ENCODE data around the gene USP3.

USP3 gene

DNA sequence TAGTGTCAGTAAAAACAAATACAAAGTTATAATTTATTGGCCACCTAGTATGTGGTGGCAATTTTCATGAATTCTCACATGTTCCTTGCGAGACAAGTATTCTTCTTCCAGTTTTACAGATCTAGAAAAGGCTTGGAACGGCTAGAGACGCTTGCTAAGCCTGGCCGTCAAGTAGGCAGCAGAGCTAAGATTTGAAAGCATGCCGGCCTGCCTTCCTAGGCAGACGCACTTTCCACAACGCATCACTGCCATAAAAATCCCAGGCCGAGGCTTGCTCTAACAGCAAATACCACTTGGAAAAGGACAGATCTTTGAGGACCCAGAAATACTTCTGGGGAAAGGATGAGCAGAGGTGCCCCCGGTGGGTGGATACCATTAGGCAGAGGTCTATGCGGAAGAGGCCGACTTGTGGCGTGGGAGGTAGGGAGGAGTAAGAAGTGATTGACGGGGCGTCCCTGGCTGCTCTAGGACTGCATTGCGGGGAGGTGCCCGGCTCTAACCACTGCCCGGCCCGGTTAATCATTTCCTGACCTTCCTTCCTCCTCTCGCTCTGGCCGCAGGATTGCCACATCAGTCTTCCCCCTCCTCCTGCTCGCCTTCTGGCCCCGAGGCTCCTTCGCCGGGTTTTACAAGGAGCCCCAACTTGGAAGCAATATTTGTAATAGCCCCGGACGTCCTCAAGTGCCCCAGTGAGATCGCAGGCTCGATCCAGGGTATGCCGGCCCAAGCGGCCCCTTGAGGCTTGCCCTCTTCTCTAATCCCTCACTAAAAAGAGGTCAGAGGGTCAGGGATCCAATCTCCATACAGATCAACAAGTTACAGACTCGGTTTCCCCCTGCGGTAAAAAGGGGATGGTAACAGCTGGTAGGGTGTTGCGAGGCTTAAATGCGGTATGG, 1.3 kb upstream of the USP3 start:
- H3K4me1 ChIP-seq (ENCODE audit: control insufficient read depth, insufficient read depth, low read length, poor library complexity, severe bottlenecking): peaks cover 74% of the 10 kb centered on the region
- peak overlapping the region; percentile 50 for H3K4me3 ChIP-seq (ENCODE audit: insufficient read depth, low read depth, low read length, poor library complexity, severe bottlenecking)

DNA sequence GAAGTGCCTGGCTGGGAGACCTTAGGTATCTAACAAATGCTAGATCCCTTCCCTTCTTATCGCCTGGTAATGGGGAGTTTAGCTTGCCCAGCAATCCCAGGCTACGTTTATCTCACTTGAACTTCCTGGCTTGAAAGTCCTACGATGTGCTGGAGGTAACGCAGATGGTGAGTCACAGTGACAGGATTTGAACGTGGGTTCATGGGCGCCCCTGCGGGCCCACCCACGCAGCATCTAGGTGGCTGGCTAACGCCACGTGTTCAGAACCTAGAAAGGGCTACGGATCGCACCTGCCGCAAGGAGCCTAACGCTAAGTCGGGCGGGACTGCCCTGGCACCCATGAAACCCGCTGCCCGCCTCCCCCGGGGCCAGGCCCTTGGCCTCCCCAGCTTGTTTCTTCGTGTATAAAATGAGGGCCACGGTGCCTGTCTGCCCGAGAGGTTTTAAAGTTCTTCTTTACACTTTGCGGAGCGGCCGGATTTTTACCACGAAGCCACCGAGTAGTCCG, 600 bp upstream of the USP3 start:
- Histone ChIP-seq H3K27ac (ENCODE audit: insufficient read depth, low read length, poor library complexity, severe bottlenecking) (peak overlapping the region; percentile 100), H3K36me3 (ENCODE audit: control insufficient read depth, insufficient read depth, low read length) (no peaks in the 10 kb centered on the region), H3K4me3 (ENCODE audit: insufficient read depth, low read depth, low read length, poor library complexity, severe bottlenecking) (peak overlapping the region; percentile 50), H3K4me1 (ENCODE audit: control insufficient read depth, insufficient read depth, low read length, poor library complexity, severe bottlenecking) (peaks cover 74% of the 10 kb centered on the region), H3K27me3 (replicated peaks; ENCODE audit: control insufficient read depth, insufficient read depth, low read length, poor library complexity, severe bottlenecking) (no peaks in the 10 kb centered on the region), H3K9me3 (ENCODE audit: control insufficient read depth, low read length) (no peaks in the 10 kb centered on the region)
- DNase-seq: peak; percentile 77 to 86 (median 80)

More for the DNA sequence above, 1.3 kb upstream of the USP3 start:
- peak overlapping the region; percentile 100 for H3K27ac ChIP-seq (ENCODE audit: insufficient read depth, low read length, poor library complexity, severe bottlenecking)
- peak; percentile 56 to 72 (median 66) for DNase-seq
- H3K36me3 ChIP-seq (ENCODE audit: control insufficient read depth, insufficient read depth, low read length): no peaks in the 10 kb centered on the region
- H3K27me3 ChIP-seq (replicated peaks; ENCODE audit: control insufficient read depth, insufficient read depth, low read length, poor library complexity, severe bottlenecking): no peaks in the 10 kb centered on the region
- H3K9me3 ChIP-seq (ENCODE audit: control insufficient read depth, low read length): no peaks in the 10 kb centered on the region

DNA sequence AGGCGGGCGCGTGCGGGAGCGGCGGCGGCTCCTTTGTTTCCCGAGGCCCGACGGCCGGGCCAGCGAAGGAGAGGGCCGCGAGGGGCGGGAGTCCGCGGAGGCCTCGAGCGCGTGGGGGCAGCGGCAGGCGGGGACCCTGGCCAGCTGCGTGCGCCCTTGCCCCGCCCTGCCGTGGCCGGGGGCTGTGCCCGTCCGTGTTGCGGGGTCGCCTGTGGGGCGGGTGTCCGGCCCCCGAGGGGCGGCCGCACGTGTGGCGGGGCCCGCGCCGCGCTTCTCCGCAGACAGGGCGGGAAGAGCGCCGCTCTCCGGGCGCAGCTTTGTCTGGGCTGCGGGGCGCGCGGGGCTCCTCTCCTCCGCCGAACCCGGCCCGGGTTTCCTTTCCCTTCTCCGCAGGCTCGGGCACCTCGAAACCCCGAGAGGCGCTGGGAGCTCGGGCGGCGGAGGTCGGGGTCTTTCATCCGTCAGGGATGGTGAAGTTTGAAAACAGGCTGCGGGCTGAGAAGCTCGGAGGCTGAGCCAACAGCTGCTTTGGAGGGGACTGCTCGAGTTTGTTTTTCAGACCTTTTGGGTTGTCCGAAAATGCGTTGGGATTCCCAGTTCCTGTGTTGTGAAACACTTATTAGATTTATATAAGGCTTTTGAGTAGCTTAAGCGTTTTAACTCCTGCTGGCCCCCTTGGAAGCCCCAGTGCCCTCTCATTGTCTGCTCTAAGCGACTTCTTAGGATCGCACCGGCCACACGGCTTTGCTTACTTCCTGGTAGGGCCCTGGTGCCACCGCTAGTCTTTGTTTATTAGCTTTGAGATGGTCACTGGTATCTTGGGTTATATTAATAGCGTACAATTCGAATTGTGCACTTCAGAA, 817 bp downstream of the USP3 start:
- DNase-seq: peak in 2 of 3 donors; percentile 9 to 19
- no peaks in the 10 kb centered on the region for H3K9me3 ChIP-seq (ENCODE audit: control insufficient read depth, low read length)
- no peaks in the 10 kb centered on the region for H3K36me3 ChIP-seq (ENCODE audit: control insufficient read depth, insufficient read depth, low read length)
- no peaks in the 10 kb centered on the region for H3K27me3 ChIP-seq (replicated peaks; ENCODE audit: control insufficient read depth, insufficient read depth, low read length, poor library complexity, severe bottlenecking)
- H3K4me1 ChIP-seq (ENCODE audit: control insufficient read depth, insufficient read depth, low read length, poor library complexity, severe bottlenecking): peaks cover 74% of the 10 kb centered on the region
- peak overlapping the region; percentile 82 for H3K4me3 ChIP-seq (ENCODE audit: insufficient read depth, low read depth, low read length, poor library complexity, severe bottlenecking)
- peak overlapping the region; percentile 100 for H3K27ac ChIP-seq (ENCODE audit: insufficient read depth, low read length, poor library complexity, severe bottlenecking)

DNA sequence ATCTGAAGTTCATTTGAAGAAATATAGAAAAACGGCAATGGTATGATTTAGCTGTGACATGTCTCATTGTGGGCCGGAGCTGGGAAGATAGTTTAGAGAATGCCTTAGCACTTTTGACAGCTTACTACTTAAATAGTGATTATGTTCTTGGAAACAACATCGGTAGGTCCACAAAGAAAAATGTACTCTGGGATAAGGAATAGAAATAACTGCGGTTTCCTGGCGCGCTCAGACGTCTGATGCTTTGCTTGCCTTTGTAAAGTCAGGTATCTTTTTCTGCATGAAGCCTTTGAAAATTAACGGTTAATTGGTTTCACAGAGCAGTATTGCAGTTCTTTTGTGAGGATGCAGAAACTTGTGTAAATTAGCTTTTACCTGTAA, 1.4 kb downstream of the USP3 start:
- DNase-seq: no peak
- H3K4me1 ChIP-seq (ENCODE audit: control insufficient read depth, insufficient read depth, low read length, poor library complexity, severe bottlenecking): peaks cover 74% of the 10 kb centered on the region
- H3K27ac ChIP-seq (ENCODE audit: insufficient read depth, low read length, poor library complexity, severe bottlenecking): peak overlapping the region; percentile 100
- H3K27me3 ChIP-seq (replicated peaks; ENCODE audit: control insufficient read depth, insufficient read depth, low read length, poor library complexity, severe bottlenecking): no peaks in the 10 kb centered on the region
- H3K4me3 ChIP-seq (ENCODE audit: insufficient read depth, low read depth, low read length, poor library complexity, severe bottlenecking): peak overlapping the region; percentile 82
- H3K36me3 ChIP-seq (ENCODE audit: control insufficient read depth, insufficient read depth, low read length): no peaks in the 10 kb centered on the region
- no peaks in the 10 kb centered on the region for H3K9me3 ChIP-seq (ENCODE audit: control insufficient read depth, low read length)

DNA sequence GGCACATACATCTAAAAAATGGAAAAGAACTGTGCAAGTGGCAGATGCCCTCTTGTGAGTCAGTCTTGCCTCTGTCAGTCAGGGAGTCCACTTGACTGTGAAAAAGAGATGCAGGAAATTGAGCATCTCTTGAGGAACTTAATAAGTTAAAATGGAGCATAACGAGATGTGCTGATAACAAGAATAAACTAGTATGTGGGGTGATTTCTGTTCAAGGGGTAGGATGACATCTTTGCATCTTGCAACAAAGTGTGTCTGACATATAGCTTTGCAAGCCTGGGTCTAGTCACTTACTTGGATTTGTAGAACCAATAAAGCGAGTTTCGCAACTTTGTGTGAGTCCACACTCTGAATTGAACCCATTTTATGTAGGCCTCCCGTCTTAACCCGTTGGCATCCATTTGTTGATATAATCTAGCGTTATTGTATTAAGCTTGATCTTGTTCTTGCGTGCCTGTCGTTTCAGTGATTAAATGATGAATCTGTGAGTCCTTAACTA, 2.2 kb downstream of the USP3 start:
- H3K27ac ChIP-seq (ENCODE audit: insufficient read depth, low read length, poor library complexity, severe bottlenecking): peak overlapping the region; percentile 100
- peak overlapping the region; percentile 82 for H3K4me3 ChIP-seq (ENCODE audit: insufficient read depth, low read depth, low read length, poor library complexity, severe bottlenecking)
- no peak for DNase-seq
- H3K4me1 ChIP-seq (ENCODE audit: control insufficient read depth, insufficient read depth, low read length, poor library complexity, severe bottlenecking): peaks cover 71% of the 10 kb centered on the region
- H3K27me3 ChIP-seq (replicated peaks; ENCODE audit: control insufficient read depth, insufficient read depth, low read length, poor library complexity, severe bottlenecking): no peaks in the 10 kb centered on the region
- H3K9me3 ChIP-seq (ENCODE audit: control insufficient read depth, low read length): no peaks in the 10 kb centered on the region
- no peaks in the 10 kb centered on the region for H3K36me3 ChIP-seq (ENCODE audit: control insufficient read depth, insufficient read depth, low read length)

DNA sequence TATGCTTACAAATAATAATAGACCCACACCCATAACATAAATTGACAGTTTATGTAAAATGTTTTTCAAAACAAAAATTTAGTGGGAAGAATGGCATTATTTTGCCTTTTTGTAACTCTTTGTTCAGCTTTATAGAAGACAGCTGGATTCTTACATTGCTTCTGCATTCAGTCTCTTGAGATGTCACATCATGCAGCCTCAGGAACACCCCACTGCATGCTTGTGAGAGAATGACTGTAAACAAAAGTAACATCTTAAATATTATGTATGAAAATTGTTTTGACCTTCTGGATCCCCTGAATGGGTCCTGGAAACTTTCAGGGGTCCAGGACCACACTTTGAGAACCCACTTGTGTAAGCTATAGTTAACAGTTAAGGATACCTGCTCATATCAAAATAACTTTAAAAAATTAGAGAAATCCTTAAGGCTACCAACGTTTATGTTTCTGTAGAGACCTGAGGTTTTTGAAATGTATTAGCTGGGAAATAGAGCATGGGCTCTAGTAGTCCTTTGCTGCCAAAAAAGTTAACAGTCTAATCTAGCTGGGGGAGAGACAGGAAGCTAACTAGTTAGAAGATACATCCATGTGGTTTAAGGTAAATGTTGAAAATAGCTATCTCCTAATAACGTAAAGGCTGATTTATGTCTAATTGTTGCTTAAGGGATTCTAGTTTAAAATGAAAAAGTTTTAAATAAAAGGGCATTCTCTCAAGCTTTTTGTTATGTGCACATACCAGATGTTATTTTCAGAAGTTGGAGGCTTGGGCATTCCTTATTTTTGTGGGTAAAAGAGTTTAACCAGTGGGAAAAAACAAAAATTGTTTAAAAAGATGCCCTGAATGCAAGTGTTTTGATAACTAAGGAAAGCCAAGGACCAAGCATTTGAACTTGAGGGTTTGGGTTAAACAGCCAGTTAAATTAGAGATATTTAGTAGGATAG, 3.8 kb downstream of the USP3 start:
- no peaks in the 10 kb centered on the region for H3K9me3 ChIP-seq (ENCODE audit: control insufficient read depth, low read length)
- peak overlapping the region; percentile 82 for H3K4me3 ChIP-seq (ENCODE audit: insufficient read depth, low read depth, low read length, poor library complexity, severe bottlenecking)
- no peaks in the 10 kb centered on the region for H3K36me3 ChIP-seq (ENCODE audit: control insufficient read depth, insufficient read depth, low read length)
- H3K27ac ChIP-seq (ENCODE audit: insufficient read depth, low read length, poor library complexity, severe bottlenecking): peak overlapping the region; percentile 100
- DNase-seq: no peak
- peaks cover 71% of the 10 kb centered on the region for H3K4me1 ChIP-seq (ENCODE audit: control insufficient read depth, insufficient read depth, low read length, poor library complexity, severe bottlenecking)
- no peaks in the 10 kb centered on the region for H3K27me3 ChIP-seq (replicated peaks; ENCODE audit: control insufficient read depth, insufficient read depth, low read length, poor library complexity, severe bottlenecking)

DNA sequence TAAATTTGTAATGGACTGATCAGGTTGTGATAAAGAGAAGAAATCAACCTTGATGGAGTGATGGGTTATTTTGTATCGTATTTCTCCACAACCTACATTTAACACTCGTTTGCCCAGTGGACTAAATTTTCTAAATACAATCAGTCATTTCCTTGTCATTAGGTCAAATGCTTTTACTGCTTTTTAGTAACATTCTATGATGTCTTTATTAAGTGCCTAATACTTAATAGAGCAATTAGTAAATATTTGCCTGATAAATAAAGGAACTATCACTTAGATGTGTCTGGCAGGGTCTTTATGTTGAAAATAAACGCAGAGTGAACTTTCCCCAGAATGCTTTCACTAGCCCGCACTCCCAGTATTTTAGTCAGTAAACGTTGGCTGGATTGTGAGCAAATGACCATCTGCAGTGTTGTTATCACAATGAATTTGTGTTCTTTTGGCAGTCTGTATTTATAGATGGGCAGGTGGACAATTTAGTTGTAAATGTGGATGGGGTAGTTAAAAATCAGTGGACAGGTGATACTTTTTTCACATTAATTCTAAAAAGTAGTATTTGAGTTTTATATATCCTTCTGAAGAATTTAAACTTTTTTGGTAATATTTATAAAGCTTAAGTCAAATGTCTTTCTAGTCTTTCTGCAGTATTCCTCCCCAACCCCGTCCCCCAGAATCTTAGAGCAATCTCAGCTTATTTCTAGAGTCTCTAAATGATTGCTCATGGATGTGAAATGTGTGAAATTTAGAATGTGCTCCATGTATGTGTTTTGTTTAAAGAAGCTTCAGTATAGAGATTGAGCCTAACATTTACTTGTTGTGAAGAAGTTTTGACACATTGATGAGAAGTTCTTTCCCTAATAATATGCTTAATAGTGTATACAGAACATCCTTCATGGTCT, 4.9 kb downstream of the USP3 start:
- peaks cover 64% of the 10 kb centered on the region for H3K4me1 ChIP-seq (ENCODE audit: control insufficient read depth, insufficient read depth, low read length, poor library complexity, severe bottlenecking)
- no peak for DNase-seq
- peak overlapping the region; percentile 100 for H3K27ac ChIP-seq (ENCODE audit: insufficient read depth, low read length, poor library complexity, severe bottlenecking)
- H3K9me3 ChIP-seq (ENCODE audit: control insufficient read depth, low read length): no peaks in the 10 kb centered on the region
- no peaks in the 10 kb centered on the region for H3K27me3 ChIP-seq (replicated peaks; ENCODE audit: control insufficient read depth, insufficient read depth, low read length, poor library complexity, severe bottlenecking)
- H3K36me3 ChIP-seq (ENCODE audit: control insufficient read depth, insufficient read depth, low read length): no peaks in the 10 kb centered on the region
- H3K4me3 ChIP-seq (ENCODE audit: insufficient read depth, low read depth, low read length, poor library complexity, severe bottlenecking): peak overlapping the region; percentile 23

DNA sequence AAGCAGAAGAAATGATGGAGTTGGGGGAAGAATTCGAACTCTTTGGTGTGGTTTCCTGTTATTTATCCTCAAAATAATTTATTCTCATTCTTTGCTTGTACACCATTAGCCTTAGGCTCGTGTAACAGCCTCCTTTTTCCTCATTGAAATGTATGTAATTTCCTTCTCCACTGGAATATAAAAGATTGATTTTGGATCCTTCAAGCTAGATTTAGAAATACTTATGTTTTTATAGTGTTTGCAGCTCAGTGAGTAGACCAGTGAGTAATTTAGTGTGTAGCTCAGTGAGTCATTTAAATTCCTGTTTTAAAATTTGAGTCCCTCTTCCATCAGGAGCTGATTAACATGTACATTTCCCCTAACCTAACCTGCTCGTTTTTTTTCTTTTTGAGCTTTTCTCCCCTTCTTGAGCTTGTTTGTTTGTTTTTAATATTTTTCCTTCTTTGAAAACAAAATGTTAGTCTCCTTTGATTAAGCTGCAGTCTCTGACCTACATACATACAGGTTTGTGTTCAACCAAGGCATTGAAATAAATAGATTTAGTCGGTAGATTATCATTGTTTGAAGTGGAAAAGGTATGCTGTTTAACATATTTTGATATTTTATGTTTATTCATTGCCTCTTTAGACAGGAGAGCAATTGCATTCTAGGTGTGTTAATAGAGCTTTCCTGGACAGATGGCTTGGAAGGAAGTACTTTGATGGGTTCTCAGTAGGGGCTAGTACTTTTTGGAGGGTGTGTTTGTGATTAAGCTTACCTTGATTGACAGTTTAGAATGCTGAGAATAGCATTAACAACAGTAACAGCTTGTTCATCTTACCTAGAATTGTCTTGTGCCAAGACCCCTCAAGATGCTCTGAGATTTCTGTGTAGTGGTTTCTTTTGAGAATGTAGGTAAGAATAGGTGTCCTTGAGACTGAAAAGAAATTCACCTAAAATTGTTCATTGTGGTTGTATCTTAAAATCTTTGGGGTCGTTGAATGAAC, 5.9 kb downstream of the USP3 start:
- peak overlapping the region; percentile 49 for H3K27ac ChIP-seq (ENCODE audit: insufficient read depth, low read length, poor library complexity, severe bottlenecking)
- DNase-seq: no peak
- no peaks in the 10 kb centered on the region for H3K36me3 ChIP-seq (ENCODE audit: control insufficient read depth, insufficient read depth, low read length)
- peak overlapping the region; percentile 23 for H3K4me3 ChIP-seq (ENCODE audit: insufficient read depth, low read depth, low read length, poor library complexity, severe bottlenecking)
- H3K27me3 ChIP-seq (replicated peaks; ENCODE audit: control insufficient read depth, insufficient read depth, low read length, poor library complexity, severe bottlenecking): no peaks in the 10 kb centered on the region
- H3K9me3 ChIP-seq (ENCODE audit: control insufficient read depth, low read length): no peaks in the 10 kb centered on the region
- H3K4me1 ChIP-seq (ENCODE audit: control insufficient read depth, insufficient read depth, low read length, poor library complexity, severe bottlenecking): peaks cover 72% of the 10 kb centered on the region
